GM23248 (cell line): ENCODE data around the gene TGFBR1. TPM values are rescaled to one million over a fixed set of nuclear protein-coding genes. Genes with fewer than 3 reads are reported as not detected.

Experiments
- DNase-seq: peaks from one replicate; pipeline ENCODE4 v3.0.0-alpha.2; 2015
- H2AFZ ChIP-seq: fragments of 200-600 bp; sonication (generic); 2 replicates; pipeline ENCODE4 v1.6.1; 2016; ENCODE audit warnings: antibody characterized with exemption
- H3F3A ChIP-seq: fragments of 200-600 bp; sonication (generic); 2 replicates; pipeline ENCODE4 v1.6.1; 2016; ENCODE audit warnings: mild to moderate bottlenecking, antibody characterized with exemption, mixed run types; ENCODE audit not compliant: insufficient read depth
- H3K27ac ChIP-seq: fragments of 200-600 bp; sonication (generic); 2 replicates; pipeline ENCODE4 v1.5.1; 2016; ENCODE audit warnings: mild to moderate bottlenecking
- H3K27me3 ChIP-seq: fragments of 200-600 bp; sonication (generic); replicated peaks from 2 replicates; pipeline ENCODE4 v1.6.1; 2016; ENCODE audit warnings: mild to moderate bottlenecking; ENCODE audit not compliant: insufficient read depth
- H3K36me3 ChIP-seq: fragments of 200-600 bp; sonication (generic); 2 replicates; pipeline ENCODE4 v1.6.1; 2016; ENCODE audit warnings: low read depth, mild to moderate bottlenecking
- H3K4me1 ChIP-seq: fragments of 200-600 bp; sonication (generic); 2 replicates; pipeline ENCODE4 v1.6.1; 2016; ENCODE audit warnings: mild to moderate bottlenecking; ENCODE audit not compliant: insufficient read depth
- H3K4me2 ChIP-seq: fragments of 200-600 bp; sonication (generic); one replicate; pipeline ENCODE4 v1.6.1; 2016; ENCODE audit warnings: mild to moderate bottlenecking; ENCODE audit not compliant: unreplicated experiment
- H3K4me3 ChIP-seq: fragments of 200-600 bp; sonication (generic); 2 replicates; pipeline ENCODE4 v1.5.1; 2016; ENCODE audit warnings: mild to moderate bottlenecking
- H3K79me2 ChIP-seq: fragments of 200-600 bp; sonication (generic); 2 replicates; pipeline ENCODE4 v1.6.1; 2016; ENCODE audit warnings: mild to moderate bottlenecking; ENCODE audit not compliant: insufficient read depth
- H3K9ac ChIP-seq: fragments of 200-600 bp; sonication (generic); 2 replicates; pipeline ENCODE4 v1.6.1; 2016; ENCODE audit warnings: mild to moderate bottlenecking
- H3K9me2 ChIP-seq: fragments of 200-600 bp; sonication (generic); 2 replicates; pipeline ENCODE4 v1.6.1; 2016; ENCODE audit warnings: mixed run types, mild to moderate bottlenecking, moderate library complexity; ENCODE audit not compliant: insufficient read depth
- H3K9me3 ChIP-seq: fragments of 200-600 bp; sonication (generic); one replicate; pipeline ENCODE4 v1.6.1; 2017; ENCODE audit warnings: low read depth
- H4K20me1 ChIP-seq: fragments of 200-600 bp; sonication (generic); 2 replicates; pipeline ENCODE4 v1.6.0; 2016; ENCODE audit not compliant: insufficient read depth
- EZH2 ChIP-seq: fragments of 200-600 bp; sonication (generic); IDR thresholded peaks from 2 replicates; pipeline ENCODE4 v1.6.1; 2018; ENCODE audit warnings: antibody characterized with exemption, mild to moderate bottlenecking; ENCODE audit not compliant: insufficient read depth, poor library complexity, severe bottlenecking
- EZH2phosphoT487 ChIP-seq: fragments of 200-600 bp; sonication (generic); IDR thresholded peaks from 2 replicates; pipeline ENCODE4 v1.6.1; 2018; ENCODE audit warnings: antibody characterized with exemption, moderate library complexity, mild to moderate bottlenecking, low read depth; ENCODE audit not compliant: insufficient read depth
- WGBS, 2 experiments: methylation state at CpG; one replicate each; pipeline ENCODE4 v1.1.6; 2015 to 2017; ENCODE audit warnings: low lambda C conversion rate in 2 of 2, low coverage in 1 of 2; ENCODE audit errors: missing lambda C conversion rate in 2 of 2; 5-methylcytosine and 5-hydroxymethylcytosine counted together
- in situ Hi-C: fragments of 300-500 bp; cut with MboI; formaldehyde crosslinking; loops from 2 replicates; pipeline ENCODE4 v1.15.0; 2020
- polyA plus RNA-seq: library from polyadenylated mRNA; unstranded; fragments of >200 nt; fragmentation: Nextera tagmentation; extraction: Ambion mirVana; gene quantifications from 2 replicates; pipeline ENCODE4 v1.2.1, GENCODE V29; 2016
- total RNA-seq: library from RNA; depleted of rRNA; stranded (reverse); fragments of >200 nt; shearing (Covaris generic); gene quantifications from 2 replicates; pipeline ENCODE4 v1.2.3, GENCODE V29; 2014

Gene TGFBR1
- total and polyA plus RNA-seq, 2 experiments from 2014 or later = 46.3 to 73.9 TPM

DNA sequence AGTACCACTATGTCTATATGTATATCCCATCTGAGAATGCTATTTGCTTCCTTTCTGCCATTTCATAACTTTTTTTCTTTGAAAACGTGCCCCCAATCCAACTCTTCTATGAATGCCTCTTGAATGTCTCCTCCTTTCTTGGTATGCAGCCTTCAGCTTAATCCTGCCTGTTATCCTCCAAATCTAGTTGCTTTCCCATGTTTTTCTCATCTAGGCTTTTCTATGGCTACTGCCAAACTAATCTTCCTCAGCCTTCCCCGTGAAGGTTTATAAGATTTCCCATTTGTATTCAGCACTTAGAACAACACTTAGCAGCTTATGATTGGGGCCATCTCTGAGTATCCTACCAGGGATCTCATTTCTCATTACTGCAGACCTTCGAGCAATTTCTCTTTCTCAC, 2.5 kb downstream of the TGFBR1 start:
- no peaks in the 10 kb centered on the region for H3K9me3 ChIP-seq
- no peak overlapping the region for H2AFZ ChIP-seq
- in situ Hi-C loops = no loop called here
- peak; percentile 29 for DNase-seq
- peaks cover 4% of the 10 kb centered on the region; the same call in 1 of the 2 replicates for H4K20me1 ChIP-seq
- peak overlapping the region; percentile 98 for H3K4me2 ChIP-seq
- H3K27me3 ChIP-seq = no peaks in the 10 kb centered on the region
- 6 to 9% methylated on average over 3 of the region's 3 CpGs for WGBS, 2 experiments
- peaks cover 3% of the 10 kb centered on the region for H3K36me3 ChIP-seq
- no peaks in the 10 kb centered on the region for H3K9me2 ChIP-seq
- H3K4me3 ChIP-seq = peak overlapping the region; percentile 92
- peaks cover 69% of the 10 kb centered on the region for H3K79me2 ChIP-seq
- H3K9ac ChIP-seq = peak overlapping the region; percentile 98; the same call in 1 of the 2 replicates
- no peak for TF ChIP-seq EZH2phosphoT487
- TF ChIP-seq EZH2 = no peak
- H3F3A ChIP-seq = peaks cover 44% of the 10 kb centered on the region
- H3K4me1 ChIP-seq = peaks cover 53% of the 10 kb centered on the region
- peak overlapping the region; percentile 23; the same call in 1 of the 2 replicates for H3K27ac ChIP-seq

DNA sequence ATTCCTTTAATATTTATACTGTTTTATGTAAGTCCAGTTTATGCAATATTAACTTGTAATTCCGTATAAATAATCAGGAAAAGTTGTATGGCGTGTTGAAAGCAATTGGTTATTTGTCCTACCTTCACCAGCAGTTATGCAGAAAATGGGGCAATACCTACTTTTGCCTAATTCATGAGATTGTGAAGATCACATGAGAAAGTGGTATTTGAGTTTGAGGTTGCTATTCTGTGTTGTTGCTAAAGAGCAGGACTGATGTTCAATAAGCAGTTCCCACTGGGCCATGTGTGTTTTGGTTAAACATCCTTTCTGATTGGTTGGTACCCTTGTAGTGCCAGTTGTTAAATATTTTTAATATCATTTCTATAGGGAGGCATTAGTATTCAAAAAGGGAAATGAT, 3.2 kb downstream of the TGFBR1 start:
- Histone ChIP-seq H3K4me2 (peak overlapping the region; percentile 98), H3K27me3 (no peaks in the 10 kb centered on the region), H3K4me3 (peak overlapping the region; percentile 92), H3K36me3 (peaks cover 3% of the 10 kb centered on the region), H3K4me1 (peaks cover 50% of the 10 kb centered on the region), H3K79me2 (peaks cover 76% of the 10 kb centered on the region), H3K27ac (peak overlapping the region; percentile 23; the same call in 1 of the 2 replicates), H3K9me2 (no peaks in the 10 kb centered on the region), H3K9me3 (no peaks in the 10 kb centered on the region), H4K20me1 (peaks cover 7% of the 10 kb centered on the region), H3K9ac (peak overlapping the region; percentile 98; the same call in 1 of the 2 replicates), H2AFZ (no peak overlapping the region), H3F3A (peaks cover 40% of the 10 kb centered on the region)
- TF ChIP-seq EZH2 = no peak
- no peak for DNase-seq
- WGBS, 2 experiments = 45 to 54% methylated on average over 2 of the region's 2 CpGs
- in situ Hi-C loops = no loop called here

DNA sequence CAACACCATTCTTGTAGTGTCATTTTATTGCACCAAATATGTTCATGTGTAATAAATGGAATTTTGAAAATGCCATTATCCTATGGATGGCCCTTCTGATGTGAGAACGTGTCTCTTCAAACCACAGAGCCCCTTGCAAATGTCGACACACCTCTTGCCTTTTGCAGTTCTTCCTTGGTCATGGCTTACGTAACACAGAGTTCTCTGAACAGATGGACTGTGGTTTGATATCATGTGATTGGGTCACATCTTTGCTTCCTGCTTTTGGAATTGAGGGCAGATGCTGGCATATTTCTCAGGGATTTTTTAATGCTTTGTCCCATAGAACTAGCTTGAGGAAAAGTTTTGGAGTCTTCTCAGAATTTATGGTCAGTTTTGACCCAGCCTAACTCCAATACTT, 4.6 kb downstream of the TGFBR1 start:
- in situ Hi-C loops = no loop called here
- Histone ChIP-seq H3F3A (peaks cover 33% of the 10 kb centered on the region; the same call in 1 of the 2 replicates), H3K9ac (no peak overlapping the region), H3K4me3 (no peak overlapping the region), H2AFZ (no peak overlapping the region), H3K27ac (peak overlapping the region; percentile 10; the same call in 1 of the 2 replicates), H3K9me2 (no peaks in the 10 kb centered on the region), H3K9me3 (no peaks in the 10 kb centered on the region), H3K79me2 (peaks cover 90% of the 10 kb centered on the region), H3K4me1 (peaks cover 43% of the 10 kb centered on the region), H3K27me3 (no peaks in the 10 kb centered on the region), H4K20me1 (peaks cover 11% of the 10 kb centered on the region), H3K36me3 (peaks cover 3% of the 10 kb centered on the region), H3K4me2 (peak overlapping the region; percentile 17)
- DNase-seq = peak; percentile 69
- WGBS, 2 experiments = 69 to 80% methylated on average over 3 of the region's 3 CpGs
- TF ChIP-seq EZH2phosphoT487 = no peak
- no peak for TF ChIP-seq EZH2

DNA sequence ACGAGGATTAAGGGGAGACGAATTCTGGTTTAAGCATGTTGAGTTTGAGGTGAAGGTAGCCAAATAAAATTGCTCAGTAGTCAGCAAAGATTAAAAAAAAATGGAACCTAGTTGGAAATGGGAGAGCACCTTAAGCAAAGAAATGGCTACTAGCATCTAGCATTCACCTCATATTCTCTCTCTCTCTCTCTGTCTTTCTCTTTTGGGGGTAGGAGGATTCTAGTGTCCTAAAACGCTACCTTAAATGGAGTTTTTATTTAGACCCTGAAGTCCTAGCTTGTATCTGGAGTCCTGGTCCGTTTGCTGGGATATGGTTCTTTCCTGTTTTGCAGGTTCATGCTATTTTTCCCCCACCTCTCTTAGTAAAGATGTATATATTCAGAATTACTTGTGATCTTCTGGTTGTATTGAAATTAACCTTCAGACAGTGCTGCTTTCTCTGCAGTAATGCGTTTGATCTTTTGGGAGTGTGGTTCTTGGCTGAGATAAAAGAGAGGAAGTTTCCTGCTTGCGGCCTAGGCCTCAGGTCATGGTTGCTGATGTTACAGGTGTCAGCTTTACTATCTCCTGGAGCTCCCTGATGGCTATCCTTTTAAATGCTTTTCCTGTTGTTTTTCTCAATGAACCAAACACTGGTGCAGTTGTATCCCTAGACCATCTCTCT, 8.0 kb downstream of the TGFBR1 start:
- 76 to 78% methylated on average over 6 of the region's 6 CpGs for WGBS, 2 experiments
- H4K20me1 ChIP-seq = peaks cover 23% of the 10 kb centered on the region
- peaks cover 100% of the 10 kb centered on the region for H3K79me2 ChIP-seq
- TF ChIP-seq EZH2phosphoT487 (no peak), EZH2 (no peak)
- H2AFZ ChIP-seq = no peak overlapping the region
- H3K27ac ChIP-seq = no peak overlapping the region
- peaks cover 35% of the 10 kb centered on the region for H3K4me1 ChIP-seq
- no peaks in the 10 kb centered on the region for H3K9me2 ChIP-seq
- no peaks in the 10 kb centered on the region for H3K27me3 ChIP-seq
- peaks cover 3% of the 10 kb centered on the region for H3K36me3 ChIP-seq
- H3K4me3 ChIP-seq = no peak overlapping the region
- no peak overlapping the region for H3K4me2 ChIP-seq
- in situ Hi-C loops = no loop called here
- 0 out of 2 replicates have a peak, but pooled peaks cover 16% of the 10 kb centered on the region for H3F3A ChIP-seq
- no peak for DNase-seq
- no peak overlapping the region for H3K9ac ChIP-seq
- H3K9me3 ChIP-seq = no peaks in the 10 kb centered on the region
